ENCODE results near the gene ADAT3. TPM values are rescaled to one million over a fixed set of nuclear protein-coding genes. Genes with fewer than 3 reads are reported as not detected.

The ADAT3 gene
- 3.9 and 5.6 TPM in 2 replicates for total RNA-seq

DNA sequence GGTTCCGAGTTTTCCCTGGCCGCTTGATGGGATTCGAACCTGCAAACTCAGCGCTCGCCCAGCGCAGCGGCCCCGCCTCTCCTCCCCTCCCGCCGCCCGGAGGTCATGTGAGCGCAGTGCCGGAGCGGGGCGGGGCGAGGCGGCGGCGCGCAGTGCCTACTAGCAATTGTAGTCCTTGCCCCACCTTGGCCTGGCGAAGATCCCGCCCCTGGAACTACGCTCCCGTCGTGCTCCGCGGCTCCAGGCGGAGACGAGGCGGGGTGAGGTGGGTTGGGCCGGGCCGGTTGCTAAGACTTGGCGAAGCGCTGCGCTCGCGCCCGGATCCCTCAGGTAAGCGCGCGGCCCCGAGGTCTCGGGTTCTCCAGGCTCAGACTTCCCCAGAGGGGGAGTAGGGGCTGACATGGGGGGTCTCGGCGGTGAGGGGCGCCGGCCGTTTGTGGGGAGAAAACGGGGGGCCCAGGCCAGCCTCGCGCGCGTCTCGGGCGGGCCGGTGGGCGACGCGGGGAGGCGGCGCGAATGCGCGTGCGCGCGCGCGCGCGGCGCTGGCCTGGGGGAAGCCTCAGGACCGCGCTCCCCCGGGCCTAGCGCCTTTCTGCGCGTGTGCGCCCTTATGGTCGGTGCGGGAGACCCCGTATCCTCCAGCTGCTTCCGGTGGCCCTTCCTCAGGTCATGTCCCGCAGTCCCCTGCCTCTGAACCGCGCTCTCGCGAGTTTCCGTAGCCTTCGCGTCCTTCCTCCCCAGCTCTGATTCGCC lies at the start of gene ADAT3, which contains the start of gene SCAMP4:
ADAT3 (plus strand) TSS at position 290 of the 753 bp plus-strand sequence. CDS start 6,649 bp downstream, outside the sequence.
SCAMP4 (plus strand) TSS at position 290 of the 753 bp plus-strand sequence. CDS start 9,621 bp downstream, outside the sequence.

DNA sequence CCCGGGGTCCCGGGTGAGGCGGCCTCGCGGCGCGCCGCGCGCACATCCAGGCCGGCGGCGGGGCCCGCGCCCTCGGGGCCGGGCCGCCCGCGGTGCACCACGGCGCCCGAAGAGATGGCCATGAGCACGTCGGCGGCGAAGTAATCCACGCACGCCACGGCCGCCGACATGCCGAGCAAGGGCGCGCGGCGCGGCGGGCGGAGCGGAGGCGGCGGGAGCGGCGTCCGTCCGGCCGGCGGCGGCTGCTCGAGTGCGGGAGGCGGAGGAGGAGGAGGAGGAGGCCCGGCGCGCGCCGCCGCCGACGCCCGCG lies 41.9 kb upstream of the ADAT3 start, which contains the start of gene KLF16:
KLF16 (minus strand) TSS at position 252 of the 310 bp plus-strand sequence; CDS start at position 170, 82 bp downstream.

DNA sequence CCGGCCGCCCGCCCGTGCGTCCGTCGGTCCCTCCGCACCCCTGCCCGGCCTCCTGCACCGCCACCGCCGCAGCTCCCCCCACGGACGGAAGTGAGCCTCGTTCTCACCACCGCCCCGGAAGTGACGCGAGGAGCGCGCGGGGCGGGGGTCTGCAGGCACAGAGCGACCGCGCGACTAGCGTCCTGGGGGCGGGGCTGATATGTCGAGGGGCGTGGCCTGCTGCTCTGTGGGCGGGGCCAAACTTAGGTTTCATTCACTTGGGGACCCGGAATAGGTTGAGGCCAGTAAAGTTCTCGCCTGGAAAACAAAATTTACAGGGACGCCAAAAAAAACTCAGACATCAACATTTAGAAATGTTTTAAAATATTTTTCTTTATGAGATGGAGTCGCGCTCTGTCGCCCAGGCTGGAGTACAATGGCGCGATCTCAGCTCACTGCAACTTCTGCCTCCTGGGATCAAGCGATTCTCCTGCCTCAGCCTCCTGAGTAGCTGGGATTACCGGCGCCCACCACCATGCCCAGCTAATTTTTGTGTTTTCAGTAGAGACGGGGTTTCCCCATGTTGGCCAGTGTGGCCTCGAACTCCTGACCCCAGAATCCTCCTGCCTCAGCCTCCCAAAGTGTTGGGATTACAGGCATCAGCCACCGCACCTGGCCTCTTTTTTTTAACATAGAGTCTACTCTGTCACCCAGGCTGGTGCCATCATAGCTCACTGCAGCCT lies 19.6 kb upstream of the ADAT3 start, which contains the start of gene ABHD17A:
ABHD17A (minus strand) TSS at position 99 of the 722 bp plus-strand sequence. CDS start 3,930 bp downstream, outside the sequence.

DNA sequence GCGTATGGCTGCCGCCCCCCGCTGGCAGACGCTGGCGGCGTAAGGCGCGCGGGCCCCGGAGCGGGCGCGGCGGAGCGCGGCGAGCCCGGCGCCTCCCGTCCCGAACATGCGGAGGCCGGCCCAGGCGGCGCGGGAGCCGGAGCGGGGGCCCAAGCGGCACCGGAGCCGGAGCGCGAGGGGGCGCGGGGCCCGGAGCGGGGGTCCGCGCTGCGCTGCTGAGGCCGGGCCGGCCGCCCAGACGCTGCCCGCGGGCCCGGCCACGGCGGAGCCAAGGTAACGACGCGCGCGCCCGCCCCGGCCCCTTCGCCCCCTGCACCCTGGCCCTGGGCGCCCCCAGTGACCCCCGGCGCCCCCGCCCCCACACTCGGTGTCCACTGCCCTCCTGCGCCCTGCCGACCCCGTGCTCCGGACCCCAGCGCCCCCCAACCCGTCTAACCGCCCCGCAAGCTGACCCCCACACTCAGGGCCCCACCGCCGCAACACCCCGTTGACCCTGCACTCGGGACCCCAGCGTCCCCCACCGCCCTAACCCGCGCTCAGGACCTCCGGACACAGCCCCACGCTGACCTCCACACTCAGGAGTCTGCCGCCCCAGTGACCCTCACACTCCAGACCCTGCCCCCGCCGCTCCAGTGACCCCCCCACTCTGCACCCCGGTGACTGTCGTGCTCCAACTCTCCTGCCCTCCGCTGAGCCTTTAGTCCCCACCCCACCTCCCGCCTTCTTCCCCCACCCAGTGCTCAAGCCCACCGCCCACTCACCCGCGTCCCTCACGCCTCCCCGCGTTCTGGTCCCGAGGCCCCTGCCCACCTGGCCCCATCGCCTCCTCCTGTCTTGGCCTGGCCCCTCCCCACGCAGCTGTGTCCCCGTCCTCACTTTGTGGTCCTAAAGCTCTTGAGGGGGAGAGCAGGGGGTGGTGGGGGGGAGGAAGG lies 36.2 kb downstream of the ADAT3 start, which contains the start of gene CSNK1G2:
CSNK1G2 (plus strand) TSS at position 27 of the 932 bp plus-strand sequence. CDS start 28,601 bp downstream, outside the sequence.

Other genes starting within 250 kb of the ADAT3 start
- not detected in 2 replicates for gene ONECUT3, start 151.9 kb upstream of the ADAT3 start, total RNA-seq
- 1.2 and 2.2 TPM in 2 replicates for gene ATP8B3, start 93.1 kb upstream of the ADAT3 start, total RNA-seq
- gene REXO1, start 56.9 kb upstream of the ADAT3 start, total RNA-seq: 24.3 and 31.5 TPM in 2 replicates
- gene KLF16, start 41.8 kb upstream of the ADAT3 start, total RNA-seq: 11.0 and 14.4 TPM in 2 replicates
- 56.3 and 82.8 TPM in 2 replicates for gene ABHD17A, start 19.9 kb upstream of the ADAT3 start, total RNA-seq
- 46.0 and 53.7 TPM in 2 replicates for gene SCAMP4, start within 50 bp of the ADAT3 start, total RNA-seq
- 52.7 and 71.3 TPM in 2 replicates for gene CSNK1G2, start 35.8 kb downstream of the ADAT3 start, total RNA-seq
- gene BTBD2, start 110.3 kb downstream of the ADAT3 start, total RNA-seq: 39.5 and 59.9 TPM in 2 replicates
- 74.6 and 104 TPM in 2 replicates for gene MKNK2, start 145.8 kb downstream of the ADAT3 start, total RNA-seq
- gene MOB3A, start 190.9 kb downstream of the ADAT3 start, total RNA-seq: 30.2 and 42.6 TPM in 2 replicates
- 0.27 and 0.50 TPM in 2 replicates for gene IZUMO4, start 191.5 kb downstream of the ADAT3 start, total RNA-seq
- 132 and 156 TPM in 2 replicates for gene AP3D1, start 246.2 kb downstream of the ADAT3 start, total RNA-seq